Measurements from ENCODE around the gene SPOCK1.
"Not testable (repeated sequence)": the region's sequence is repeated elsewhere in the genome, so short reads cannot be mapped to it uniquely, and the experiment has no call there.

Gene SPOCK1

GRCh38 chr5:137245438-137245837, 253.7 kb downstream of the SPOCK1 start:
- H3K36me3 ChIP-seq (ENCODE audit: control insufficient read depth, insufficient read depth, low read length), result no peaks in the 10 kb centered on the region

GRCh38 chr5:137240285-137240684, 258.8 kb downstream of the SPOCK1 start:
- Histone ChIP-seq H3K27ac (ENCODE audit: low read depth, low read length) (no peak overlapping the region), H3K4me3 (ENCODE audit: low read length) (no peak overlapping the region), H3K9ac (ENCODE audit: low read length) (no peak overlapping the region), H3K36me3 (ENCODE audit: control insufficient read depth, insufficient read depth, low read length) (no peaks in the 10 kb centered on the region), H3K27me3 (ENCODE audit: control insufficient read depth, insufficient read depth, low read length) (no peaks in the 10 kb centered on the region), H3K4me1 (ENCODE audit: control insufficient read depth, insufficient read depth, low read length) (no peaks in the 10 kb centered on the region)

More at GRCh38 chr5:137245438-137245837, 253.7 kb downstream of the SPOCK1 start:
- H3K27me3 ChIP-seq (ENCODE audit: control insufficient read depth, insufficient read depth, low read length), result no peaks in the 10 kb centered on the region
- H3K9ac ChIP-seq (ENCODE audit: low read length), result no peak overlapping the region
- no peak overlapping the region for H3K27ac ChIP-seq (ENCODE audit: low read depth, low read length)
- H3K4me1 ChIP-seq (ENCODE audit: control insufficient read depth, insufficient read depth, low read length), result no peaks in the 10 kb centered on the region
- H3K4me3 ChIP-seq (ENCODE audit: low read length), result no peak overlapping the region

- no peak overlapping the region for H3K9ac ChIP-seq (ENCODE audit: low read length)
- H3K4me1 ChIP-seq (ENCODE audit: control insufficient read depth, insufficient read depth, low read length), result no peaks in the 10 kb centered on the region
- no peak overlapping the region for H3K4me3 ChIP-seq (ENCODE audit: low read length)
- H3K27ac ChIP-seq (ENCODE audit: low read depth, low read length), result no peak overlapping the region
- H3K36me3 ChIP-seq (ENCODE audit: control insufficient read depth, insufficient read depth, low read length), result no peaks in the 10 kb centered on the region
- H3K27me3 ChIP-seq (ENCODE audit: control insufficient read depth, insufficient read depth, low read length), result no peaks in the 10 kb centered on the region
Observed at GRCh38 chr5:137236849-137237507, 262.1 kb downstream of the SPOCK1 start.

- no peaks in the 10 kb centered on the region for H3K36me3 ChIP-seq (ENCODE audit: control insufficient read depth, insufficient read depth, low read length)
- H3K9ac ChIP-seq (ENCODE audit: low read length), result no peak overlapping the region
- H3K4me1 ChIP-seq (ENCODE audit: control insufficient read depth, insufficient read depth, low read length), result no peaks in the 10 kb centered on the region
Observed at GRCh38 chr5:137236252-137236651, 262.9 kb downstream of the SPOCK1 start.

GRCh38 chr5:137234973-137235943, 263.9 kb downstream of the SPOCK1 start:
- no peaks in the 10 kb centered on the region for H3K4me1 ChIP-seq (ENCODE audit: control insufficient read depth, insufficient read depth, low read length)
- no peak overlapping the region for H3K27ac ChIP-seq (ENCODE audit: low read depth, low read length)
- no peak overlapping the region for H3K9ac ChIP-seq (ENCODE audit: low read length)
- H3K4me3 ChIP-seq (ENCODE audit: low read length), result no peak overlapping the region
- no peaks in the 10 kb centered on the region for H3K36me3 ChIP-seq (ENCODE audit: control insufficient read depth, insufficient read depth, low read length)
- H3K27me3 ChIP-seq (ENCODE audit: control insufficient read depth, insufficient read depth, low read length), result no peaks in the 10 kb centered on the region

More at GRCh38 chr5:137236252-137236651, 262.9 kb downstream of the SPOCK1 start:
- Histone ChIP-seq H3K4me3 (ENCODE audit: low read length) (no peak overlapping the region), H3K27me3 (ENCODE audit: control insufficient read depth, insufficient read depth, low read length) (no peaks in the 10 kb centered on the region), H3K27ac (ENCODE audit: low read depth, low read length) (no peak overlapping the region)

GRCh38 chr5:137233726-137234125, 265.4 kb downstream of the SPOCK1 start:
- Histone ChIP-seq H3K9ac (ENCODE audit: low read length) (no peak overlapping the region), H3K27ac (ENCODE audit: low read depth, low read length) (no peak overlapping the region), H3K36me3 (ENCODE audit: control insufficient read depth, insufficient read depth, low read length) (no peaks in the 10 kb centered on the region), H3K4me3 (ENCODE audit: low read length) (no peak overlapping the region), H3K4me1 (ENCODE audit: control insufficient read depth, insufficient read depth, low read length) (no peaks in the 10 kb centered on the region), H3K27me3 (ENCODE audit: control insufficient read depth, insufficient read depth, low read length) (no peaks in the 10 kb centered on the region)

GRCh38 chr5:137233304-137233703, 265.8 kb downstream of the SPOCK1 start:
- H3K4me3 ChIP-seq (ENCODE audit: low read length); H3K27ac ChIP-seq (ENCODE audit: low read depth, low read length); H3K27me3 ChIP-seq (ENCODE audit: control insufficient read depth, insufficient read depth, low read length); H3K9ac ChIP-seq (ENCODE audit: low read length); H3K36me3 ChIP-seq (ENCODE audit: control insufficient read depth, insufficient read depth, low read length); H3K4me1 ChIP-seq (ENCODE audit: control insufficient read depth, insufficient read depth, low read length): not testable (repeated sequence)

- Histone ChIP-seq H3K4me1 (ENCODE audit: control insufficient read depth, insufficient read depth, low read length) (no peaks in the 10 kb centered on the region), H3K36me3 (ENCODE audit: control insufficient read depth, insufficient read depth, low read length) (no peaks in the 10 kb centered on the region), H3K27me3 (ENCODE audit: control insufficient read depth, insufficient read depth, low read length) (no peaks in the 10 kb centered on the region), H3K9ac (ENCODE audit: low read length) (no peak overlapping the region), H3K27ac (ENCODE audit: low read depth, low read length) (no peak overlapping the region), H3K4me3 (ENCODE audit: low read length) (no peak overlapping the region)
Observed at GRCh38 chr5:137231540-137231939, 267.6 kb downstream of the SPOCK1 start.

- Histone ChIP-seq H3K4me1 (ENCODE audit: control insufficient read depth, insufficient read depth, low read length) (no peaks in the 10 kb centered on the region), H3K27me3 (ENCODE audit: control insufficient read depth, insufficient read depth, low read length) (no peaks in the 10 kb centered on the region), H3K9ac (ENCODE audit: low read length) (no peak overlapping the region), H3K36me3 (ENCODE audit: control insufficient read depth, insufficient read depth, low read length) (no peaks in the 10 kb centered on the region), H3K4me3 (ENCODE audit: low read length) (no peak overlapping the region), H3K27ac (ENCODE audit: low read depth, low read length) (no peak overlapping the region)
Observed at GRCh38 chr5:137228816-137229215, 270.3 kb downstream of the SPOCK1 start.

- no peak overlapping the region for H3K4me3 ChIP-seq (ENCODE audit: low read length)
- no peaks in the 10 kb centered on the region for H3K4me1 ChIP-seq (ENCODE audit: control insufficient read depth, insufficient read depth, low read length)
- H3K27ac ChIP-seq (ENCODE audit: low read depth, low read length), result no peak overlapping the region
- no peaks in the 10 kb centered on the region for H3K27me3 ChIP-seq (ENCODE audit: control insufficient read depth, insufficient read depth, low read length)
- H3K36me3 ChIP-seq (ENCODE audit: control insufficient read depth, insufficient read depth, low read length), result no peaks in the 10 kb centered on the region
- H3K9ac ChIP-seq (ENCODE audit: low read length), result no peak overlapping the region
Observed at GRCh38 chr5:137226081-137226480, 273.0 kb downstream of the SPOCK1 start.

- no peak overlapping the region for H3K27ac ChIP-seq (ENCODE audit: low read depth, low read length)
- peaks cover 2% of the 10 kb centered on the region for H3K4me1 ChIP-seq (ENCODE audit: control insufficient read depth, insufficient read depth, low read length)
- no peak overlapping the region for H3K9ac ChIP-seq (ENCODE audit: low read length)
- H3K27me3 ChIP-seq (ENCODE audit: control insufficient read depth, insufficient read depth, low read length), result no peaks in the 10 kb centered on the region
- no peaks in the 10 kb centered on the region for H3K36me3 ChIP-seq (ENCODE audit: control insufficient read depth, insufficient read depth, low read length)
- H3K4me3 ChIP-seq (ENCODE audit: low read length), result no peak overlapping the region
Observed at GRCh38 chr5:137223324-137224295, 275.5 kb downstream of the SPOCK1 start.

GRCh38 chr5:137221943-137222342, 277.2 kb downstream of the SPOCK1 start:
- H3K36me3 ChIP-seq (ENCODE audit: control insufficient read depth, insufficient read depth, low read length), result no peaks in the 10 kb centered on the region
- no peaks in the 10 kb centered on the region for H3K27me3 ChIP-seq (ENCODE audit: control insufficient read depth, insufficient read depth, low read length)
- H3K27ac ChIP-seq (ENCODE audit: low read depth, low read length), result no peak overlapping the region
- H3K4me1 ChIP-seq (ENCODE audit: control insufficient read depth, insufficient read depth, low read length), result peaks cover 2% of the 10 kb centered on the region
- no peak overlapping the region for H3K4me3 ChIP-seq (ENCODE audit: low read length)
- no peak overlapping the region for H3K9ac ChIP-seq (ENCODE audit: low read length)

All from rectal smooth muscle tissue (tissue), 1 donor.